Measurements from ENCODE around the gene SMURF1.

DNA sequence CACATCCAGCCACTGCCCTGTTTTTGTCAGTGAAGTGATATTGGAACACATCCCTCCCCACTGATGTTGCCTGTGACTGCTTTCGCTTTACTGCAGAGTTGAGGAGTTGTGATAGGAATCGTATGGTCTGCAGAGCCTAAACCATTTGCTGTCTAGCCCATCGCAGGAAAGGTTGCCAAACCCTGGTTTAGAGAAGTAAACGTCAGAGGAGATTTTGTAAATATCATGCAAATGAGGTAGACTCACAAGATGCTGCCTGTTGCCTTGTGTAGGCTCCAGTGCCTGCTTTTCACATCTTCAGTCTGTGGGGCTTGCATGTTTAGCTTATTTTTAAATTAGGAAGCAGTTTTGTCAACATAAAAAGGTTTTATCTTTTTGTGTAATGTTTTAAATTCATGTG is 158.5 kb downstream of the SMURF1 start:
- TF ChIP-seq, protein P1, sequence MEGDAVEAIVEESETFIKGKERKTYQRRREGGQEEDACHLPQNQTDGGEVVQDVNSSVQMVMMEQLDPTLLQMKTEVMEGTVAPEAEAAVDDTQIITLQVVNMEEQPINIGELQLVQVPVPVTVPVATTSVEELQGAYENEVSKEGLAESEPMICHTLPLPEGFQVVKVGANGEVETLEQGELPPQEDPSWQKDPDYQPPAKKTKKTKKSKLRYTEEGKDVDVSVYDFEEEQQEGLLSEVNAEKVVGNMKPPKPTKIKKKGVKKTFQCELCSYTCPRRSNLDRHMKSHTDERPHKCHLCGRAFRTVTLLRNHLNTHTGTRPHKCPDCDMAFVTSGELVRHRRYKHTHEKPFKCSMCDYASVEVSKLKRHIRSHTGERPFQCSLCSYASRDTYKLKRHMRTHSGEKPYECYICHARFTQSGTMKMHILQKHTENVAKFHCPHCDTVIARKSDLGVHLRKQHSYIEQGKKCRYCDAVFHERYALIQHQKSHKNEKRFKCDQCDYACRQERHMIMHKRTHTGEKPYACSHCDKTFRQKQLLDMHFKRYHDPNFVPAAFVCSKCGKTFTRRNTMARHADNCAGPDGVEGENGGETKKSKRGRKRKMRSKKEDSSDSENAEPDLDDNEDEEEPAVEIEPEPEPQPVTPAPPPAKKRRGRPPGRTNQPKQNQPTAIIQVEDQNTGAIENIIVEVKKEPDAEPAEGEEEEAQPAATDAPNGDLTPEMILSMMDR (conservative IDR thresholded peaks at IDR 0.05; ENCODE audit: low read depth, low read length): no peak
- no peak for TF ChIP-seq RCOR1 (IDR thresholded peaks at IDR 0.05; ENCODE audit: insufficient replicate concordance, low read length)
- TF ChIP-seq POLR2A (IDR thresholded peaks at IDR 0.05; ENCODE audit: low read depth, low read length): no peak
- TF ChIP-seq, protein P2, sequence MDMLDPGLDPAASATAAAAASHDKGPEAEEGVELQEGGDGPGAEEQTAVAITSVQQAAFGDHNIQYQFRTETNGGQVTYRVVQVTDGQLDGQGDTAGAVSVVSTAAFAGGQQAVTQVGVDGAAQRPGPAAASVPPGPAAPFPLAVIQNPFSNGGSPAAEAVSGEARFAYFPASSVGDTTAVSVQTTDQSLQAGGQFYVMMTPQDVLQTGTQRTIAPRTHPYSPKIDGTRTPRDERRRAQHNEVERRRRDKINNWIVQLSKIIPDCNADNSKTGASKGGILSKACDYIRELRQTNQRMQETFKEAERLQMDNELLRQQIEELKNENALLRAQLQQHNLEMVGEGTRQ (IDR thresholded peaks at IDR 0.05; ENCODE audit: low read depth, low read length): no peak
